Measurements from ENCODE around the gene CDKN2B.

DNA sequence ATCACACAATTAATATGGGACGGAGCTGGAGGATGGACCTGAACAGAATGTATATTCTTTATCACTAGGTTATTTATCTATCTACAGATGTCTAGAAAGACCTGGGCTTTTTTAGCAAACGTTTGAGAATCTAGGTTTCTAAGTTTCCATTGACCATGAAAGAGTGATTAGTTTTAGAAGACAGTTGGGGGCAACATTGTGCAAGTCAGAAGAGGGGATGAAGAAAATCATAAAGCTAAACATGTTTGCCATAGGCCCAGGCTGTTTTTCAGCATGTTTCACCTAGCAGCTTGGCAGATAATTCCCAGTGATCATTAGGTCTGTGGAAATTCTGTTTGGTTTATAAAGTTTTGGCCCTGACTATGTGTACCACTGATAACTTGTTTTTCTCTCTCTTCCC is 44.1 kb upstream of the CDKN2B start:
- TF ChIP-seq, protein P1, sequence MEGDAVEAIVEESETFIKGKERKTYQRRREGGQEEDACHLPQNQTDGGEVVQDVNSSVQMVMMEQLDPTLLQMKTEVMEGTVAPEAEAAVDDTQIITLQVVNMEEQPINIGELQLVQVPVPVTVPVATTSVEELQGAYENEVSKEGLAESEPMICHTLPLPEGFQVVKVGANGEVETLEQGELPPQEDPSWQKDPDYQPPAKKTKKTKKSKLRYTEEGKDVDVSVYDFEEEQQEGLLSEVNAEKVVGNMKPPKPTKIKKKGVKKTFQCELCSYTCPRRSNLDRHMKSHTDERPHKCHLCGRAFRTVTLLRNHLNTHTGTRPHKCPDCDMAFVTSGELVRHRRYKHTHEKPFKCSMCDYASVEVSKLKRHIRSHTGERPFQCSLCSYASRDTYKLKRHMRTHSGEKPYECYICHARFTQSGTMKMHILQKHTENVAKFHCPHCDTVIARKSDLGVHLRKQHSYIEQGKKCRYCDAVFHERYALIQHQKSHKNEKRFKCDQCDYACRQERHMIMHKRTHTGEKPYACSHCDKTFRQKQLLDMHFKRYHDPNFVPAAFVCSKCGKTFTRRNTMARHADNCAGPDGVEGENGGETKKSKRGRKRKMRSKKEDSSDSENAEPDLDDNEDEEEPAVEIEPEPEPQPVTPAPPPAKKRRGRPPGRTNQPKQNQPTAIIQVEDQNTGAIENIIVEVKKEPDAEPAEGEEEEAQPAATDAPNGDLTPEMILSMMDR (IDR thresholded peaks at IDR 0.05 in 4 of 5, conservative IDR thresholded peaks at IDR 0.05 in 1 of 5) = no peak
- no peak for TF ChIP-seq POLR2A (IDR thresholded peaks at IDR 0.05)
